ENCODE measurements around the gene POP4. TPM values are rescaled to one million over a fixed set of nuclear protein-coding genes. Genes with fewer than 3 reads are reported as not detected.
"Not testable (repeated sequence)": the region's sequence is repeated elsewhere in the genome, so short reads cannot be mapped to it uniquely, and the experiment has no call there.

POP4 gene
- total RNA-seq, 1 donor from 2014 or later = 26.8 TPM

GRCh38 chr19:29623726-29624488, 17.8 kb downstream of the POP4 start:
- no peaks in the 10 kb centered on the region for H3K36me3 ChIP-seq
- no peaks in the 10 kb centered on the region for H3K27me3 ChIP-seq
- H3K4me1 ChIP-seq = no peaks in the 10 kb centered on the region
- intact Hi-C loops (cut with DNase I) = no loop called here
- H3K9me3 ChIP-seq = no peaks in the 10 kb centered on the region
- TF ChIP-seq, protein P1, sequence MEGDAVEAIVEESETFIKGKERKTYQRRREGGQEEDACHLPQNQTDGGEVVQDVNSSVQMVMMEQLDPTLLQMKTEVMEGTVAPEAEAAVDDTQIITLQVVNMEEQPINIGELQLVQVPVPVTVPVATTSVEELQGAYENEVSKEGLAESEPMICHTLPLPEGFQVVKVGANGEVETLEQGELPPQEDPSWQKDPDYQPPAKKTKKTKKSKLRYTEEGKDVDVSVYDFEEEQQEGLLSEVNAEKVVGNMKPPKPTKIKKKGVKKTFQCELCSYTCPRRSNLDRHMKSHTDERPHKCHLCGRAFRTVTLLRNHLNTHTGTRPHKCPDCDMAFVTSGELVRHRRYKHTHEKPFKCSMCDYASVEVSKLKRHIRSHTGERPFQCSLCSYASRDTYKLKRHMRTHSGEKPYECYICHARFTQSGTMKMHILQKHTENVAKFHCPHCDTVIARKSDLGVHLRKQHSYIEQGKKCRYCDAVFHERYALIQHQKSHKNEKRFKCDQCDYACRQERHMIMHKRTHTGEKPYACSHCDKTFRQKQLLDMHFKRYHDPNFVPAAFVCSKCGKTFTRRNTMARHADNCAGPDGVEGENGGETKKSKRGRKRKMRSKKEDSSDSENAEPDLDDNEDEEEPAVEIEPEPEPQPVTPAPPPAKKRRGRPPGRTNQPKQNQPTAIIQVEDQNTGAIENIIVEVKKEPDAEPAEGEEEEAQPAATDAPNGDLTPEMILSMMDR (IDR thresholded peaks at IDR 0.05) = no peak
- no peak overlapping the region for H3K4me3 ChIP-seq
- DNase-seq (ENCODE audit: low spot score in 2 of 2) = no peak
- no peak overlapping the region for H3K27ac ChIP-seq

DNA sequence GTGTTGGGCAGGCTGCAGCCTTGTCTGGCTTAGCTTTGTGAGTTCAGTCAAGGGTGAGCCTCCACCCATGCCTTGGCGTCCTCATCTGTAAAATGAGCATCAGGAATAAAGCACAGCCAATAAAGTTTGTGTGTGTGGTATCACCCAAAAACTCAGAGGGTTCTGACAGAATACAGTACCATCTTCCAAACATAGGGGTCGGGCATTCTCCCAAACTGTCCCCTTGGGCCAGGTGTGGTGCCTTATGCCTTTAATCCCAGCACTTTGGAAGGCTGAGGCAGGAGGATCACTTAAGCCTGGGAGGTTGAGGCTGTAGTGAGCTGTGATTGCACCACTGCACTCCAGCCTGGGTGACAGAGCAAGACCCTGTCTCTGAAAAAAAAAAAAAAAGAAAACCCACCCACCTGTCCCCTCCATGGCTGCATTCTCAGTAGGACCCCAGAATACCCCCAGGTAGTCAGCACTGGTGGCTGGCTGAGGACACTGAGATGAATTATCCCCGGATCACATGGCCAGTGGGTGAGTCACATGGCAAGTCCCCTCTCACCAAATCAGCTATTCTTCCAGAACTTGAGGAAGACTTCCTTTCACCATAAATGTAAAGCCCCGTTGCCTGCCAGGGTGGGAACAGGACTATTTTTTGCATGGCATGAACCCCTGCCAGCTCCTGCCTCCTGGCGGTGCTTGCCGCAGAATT, 18.6 kb downstream of the POP4 start:
- no peaks in the 10 kb centered on the region for H3K9me3 ChIP-seq
- intact Hi-C loops (cut with DNase I) = no loop called here
- no peak overlapping the region for H3K27ac ChIP-seq
- no peaks in the 10 kb centered on the region for H3K27me3 ChIP-seq
- no peaks in the 10 kb centered on the region for H3K4me1 ChIP-seq
- no peaks in the 10 kb centered on the region for H3K36me3 ChIP-seq
- DNase-seq (ENCODE audit: low spot score in 2 of 2) = no peak
- TF ChIP-seq, protein P1 (IDR thresholded peaks at IDR 0.05) = no peak
- H3K4me3 ChIP-seq = no peak overlapping the region

DNA sequence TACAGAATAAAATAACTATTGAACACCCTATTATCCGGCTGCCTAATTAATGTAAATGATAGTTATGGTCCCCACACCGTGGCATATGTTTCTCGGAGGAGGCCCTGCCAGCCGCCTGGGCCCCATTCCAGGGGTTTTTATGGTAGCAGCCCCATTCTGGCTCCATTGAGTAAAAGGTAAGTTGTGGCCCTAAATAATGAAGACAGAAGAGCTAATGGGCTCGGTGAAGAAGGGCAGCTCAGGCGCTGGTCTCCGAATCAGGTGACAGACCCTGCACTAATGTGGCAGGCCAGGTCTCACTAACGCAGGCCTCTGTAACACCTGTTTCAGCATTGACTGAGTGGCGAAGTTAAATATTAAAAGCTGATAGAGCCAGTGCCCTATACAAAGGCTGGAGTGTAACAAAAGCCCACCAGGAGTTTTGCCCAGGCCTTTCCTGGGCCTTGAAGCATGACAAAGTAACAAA, 19.1 kb downstream of the POP4 start:
- Histone ChIP-seq H3K4me1 (no peaks in the 10 kb centered on the region), H3K27me3 (no peaks in the 10 kb centered on the region), H3K27ac (no peak overlapping the region), H3K4me3 (no peak overlapping the region), H3K9me3 (no peaks in the 10 kb centered on the region), H3K36me3 (no peaks in the 10 kb centered on the region)
- DNase-seq (ENCODE audit: low spot score in 2 of 2) = no peak
- TF ChIP-seq, protein P1 (IDR thresholded peaks at IDR 0.05) = no peak
- intact Hi-C loops (cut with DNase I) = no loop called here

DNA sequence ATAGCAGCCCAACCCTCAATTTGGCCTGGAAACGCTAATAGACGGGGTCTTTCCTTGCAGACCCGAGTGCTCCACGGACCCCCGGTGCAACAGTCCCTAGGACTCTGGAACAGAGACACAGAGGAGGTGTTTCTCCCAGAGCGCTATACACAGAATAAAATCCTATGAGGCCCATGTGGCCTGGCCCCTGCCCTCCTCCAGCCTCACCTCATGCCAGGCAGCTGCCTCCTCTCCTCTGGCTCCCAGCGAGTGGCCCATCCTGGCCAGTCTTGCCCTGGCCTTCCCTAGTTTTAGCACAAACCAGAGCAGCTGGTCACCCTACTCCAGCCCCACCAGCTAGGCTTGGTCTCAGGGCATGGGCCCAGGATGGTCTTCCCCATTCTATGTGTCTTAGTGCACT, 20.3 kb downstream of the POP4 start:
- no peak for DNase-seq (ENCODE audit: low spot score in 2 of 2)
- intact Hi-C loops (cut with DNase I) = no loop called here
- TF ChIP-seq, protein P1 (IDR thresholded peaks at IDR 0.05) = no peak

GRCh38 chr19:29626832-29627231, 20.7 kb downstream of the POP4 start:
- DNase-seq (ENCODE audit: low spot score in 2 of 2); intact Hi-C loops (cut with DNase I): not testable (repeated sequence)

More for the DNA sequence above, 20.3 kb downstream of the POP4 start:
- H3K4me3 ChIP-seq = no peak overlapping the region
- H3K27ac ChIP-seq = no peak overlapping the region
- H3K36me3 ChIP-seq = no peaks in the 10 kb centered on the region
- H3K9me3 ChIP-seq = no peaks in the 10 kb centered on the region
- H3K27me3 ChIP-seq = no peaks in the 10 kb centered on the region
- no peaks in the 10 kb centered on the region for H3K4me1 ChIP-seq

More at GRCh38 chr19:29626832-29627231, 20.7 kb downstream of the POP4 start:
- H3K4me1 ChIP-seq, H3K27ac ChIP-seq, H3K4me3 ChIP-seq, H3K27me3 ChIP-seq, H3K36me3 ChIP-seq, H3K9me3 ChIP-seq: not testable (repeated sequence)

All from ascending aorta (tissue), 2 donors.